Hepatocyte (in vitro differentiated cells): Measurements from ENCODE around the gene C6. TPM values are rescaled to one million over a fixed set of nuclear protein-coding genes. Genes with fewer than 3 reads are reported as not detected.
A peak's percentile ranks its signal among the peaks of the same experiment; 100 is the strongest.

Experiments used
- DNase-seq: peaks from one replicate; pipeline ENCODE4 v3.0.0-alpha.2; 2016; ENCODE audit warnings: low spot score
- H2AFZ ChIP-seq: fragments of 200-600 bp; sonication (generic); 2 replicates; pipeline ENCODE4 v1.6.0; 2016; ENCODE audit warnings: antibody characterized with exemption, mild to moderate bottlenecking
- H3K27ac ChIP-seq: fragments of 200-600 bp; sonication (generic); 2 replicates; pipeline ENCODE4 v1.5.1; 2016; ENCODE audit warnings: mild to moderate bottlenecking
- H3K27me3 ChIP-seq: fragments of 200-600 bp; sonication (generic); 2 replicates; pipeline ENCODE4 v1.6.1; 2016
- H3K36me3 ChIP-seq: fragments of 200-600 bp; sonication (generic); replicated peaks from 2 replicates; pipeline ENCODE4 v1.5.1; 2016; ENCODE audit warnings: low read depth; ENCODE audit not compliant: insufficient read depth
- H3K4me1 ChIP-seq: fragments of 200-600 bp; sonication (generic); 2 replicates; pipeline ENCODE4 v1.5.1; 2016; ENCODE audit warnings: mild to moderate bottlenecking, moderate library complexity; ENCODE audit not compliant: insufficient read depth
- H3K4me2 ChIP-seq: fragments of 200-600 bp; sonication (generic); 2 replicates; pipeline ENCODE4 v1.6.0; 2016
- H3K4me3 ChIP-seq: fragments of 200-600 bp; sonication (generic); 2 replicates; pipeline ENCODE4 v1.5.1; 2016; ENCODE audit warnings: mild to moderate bottlenecking
- H3K79me2 ChIP-seq: fragments of 200-600 bp; sonication (generic); 2 replicates; pipeline ENCODE4 v1.6.0; 2017; ENCODE audit warnings: mild to moderate bottlenecking
- H3K9me2 ChIP-seq: fragments of 200-600 bp; sonication (generic); replicated peaks from 2 replicates; pipeline ENCODE4 v1.6.0; 2017; ENCODE audit warnings: mild to moderate bottlenecking; ENCODE audit not compliant: insufficient read depth
- H3K9me3 ChIP-seq: fragments of 200-600 bp; sonication (generic); 2 replicates; pipeline ENCODE4 v1.5.1; 2016; ENCODE audit warnings: low read depth, mild to moderate bottlenecking
- H4K20me1 ChIP-seq: fragments of 200-600 bp; sonication (generic); 2 replicates; pipeline ENCODE4 v1.6.0; 2016; ENCODE audit warnings: mild to moderate bottlenecking; ENCODE audit not compliant: insufficient read depth, poor library complexity, severe bottlenecking
- EZH2 ChIP-seq: fragments of 200-600 bp; sonication (generic); IDR thresholded peaks from 2 replicates; pipeline ENCODE4 v1.6.1; 2016; ENCODE audit warnings: antibody characterized with exemption, mild to moderate bottlenecking, borderline replicate concordance
- EZH2phosphoT487 ChIP-seq: fragments of 200-600 bp; sonication (generic); IDR thresholded peaks from one replicate; pipeline ENCODE4 v1.6.1; 2018; ENCODE audit warnings: antibody characterized with exemption, mild to moderate bottlenecking, low read depth, moderate library complexity; ENCODE audit not compliant: unreplicated experiment, severe bottlenecking
- WGBS: methylation state at CpG from one replicate; pipeline ENCODE4 v1.1.6; 2016; ENCODE audit warnings: low lambda C conversion rate; ENCODE audit errors: missing lambda C conversion rate; 5-methylcytosine and 5-hydroxymethylcytosine counted together
- polyA plus RNA-seq: library from polyadenylated mRNA; unstranded; fragments of >200 nt; fragmentation: Nextera tagmentation; extraction: Ambion mirVana; gene quantifications from 2 replicates; pipeline ENCODE4 v1.2.1, GENCODE V29; 2016
- total RNA-seq: library from RNA; depleted of rRNA; stranded (reverse); fragments of >200 nt; gene quantifications from 2 replicates; pipeline ENCODE4 v1.2.3, GENCODE V29; 2014
- TF ChIP-seq, protein P1 (sequence below): fragments of 200-600 bp; sonication (generic); IDR thresholded peaks from 2 replicates; pipeline ENCODE4 v1.5.1; 2016; ENCODE audit warnings: antibody characterized with exemption, mild to moderate bottlenecking; ENCODE audit not compliant: poor library complexity

The C6 gene
- total and polyA plus RNA-seq, 2 experiments from 2014 or later = 16.2 to 37.2 TPM

DNA sequence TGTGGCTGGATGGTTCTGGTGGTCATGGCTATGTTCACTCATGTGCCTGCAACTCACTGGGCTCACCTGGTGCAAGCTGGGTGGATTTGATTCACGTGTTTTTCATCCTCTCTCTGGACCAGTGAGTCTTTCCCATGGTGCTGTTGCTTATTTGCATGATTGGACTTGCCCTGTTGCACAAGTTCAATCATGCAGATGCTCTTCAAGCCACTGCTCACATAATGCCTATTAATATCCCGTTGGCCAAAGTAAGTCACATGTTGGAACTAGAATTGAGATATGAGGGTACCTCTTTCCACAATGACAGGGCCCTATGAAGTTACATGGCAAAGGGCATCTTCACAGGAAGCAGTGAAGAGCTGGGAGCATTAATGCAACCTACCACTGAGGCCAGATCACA is 115.7 kb downstream of the C6 start:
- no peak overlapping the region for H2AFZ ChIP-seq
- H3K79me2 ChIP-seq = no peaks in the 10 kb centered on the region
- H3K4me1 ChIP-seq = no peaks in the 10 kb centered on the region
- H3K36me3 ChIP-seq = no peaks in the 10 kb centered on the region
- DNase-seq = no peak
- H3K4me3 ChIP-seq = no peak overlapping the region
- no peaks in the 10 kb centered on the region for H3K9me2 ChIP-seq
- TF ChIP-seq EZH2 = no peak
- TF ChIP-seq, protein P1, sequence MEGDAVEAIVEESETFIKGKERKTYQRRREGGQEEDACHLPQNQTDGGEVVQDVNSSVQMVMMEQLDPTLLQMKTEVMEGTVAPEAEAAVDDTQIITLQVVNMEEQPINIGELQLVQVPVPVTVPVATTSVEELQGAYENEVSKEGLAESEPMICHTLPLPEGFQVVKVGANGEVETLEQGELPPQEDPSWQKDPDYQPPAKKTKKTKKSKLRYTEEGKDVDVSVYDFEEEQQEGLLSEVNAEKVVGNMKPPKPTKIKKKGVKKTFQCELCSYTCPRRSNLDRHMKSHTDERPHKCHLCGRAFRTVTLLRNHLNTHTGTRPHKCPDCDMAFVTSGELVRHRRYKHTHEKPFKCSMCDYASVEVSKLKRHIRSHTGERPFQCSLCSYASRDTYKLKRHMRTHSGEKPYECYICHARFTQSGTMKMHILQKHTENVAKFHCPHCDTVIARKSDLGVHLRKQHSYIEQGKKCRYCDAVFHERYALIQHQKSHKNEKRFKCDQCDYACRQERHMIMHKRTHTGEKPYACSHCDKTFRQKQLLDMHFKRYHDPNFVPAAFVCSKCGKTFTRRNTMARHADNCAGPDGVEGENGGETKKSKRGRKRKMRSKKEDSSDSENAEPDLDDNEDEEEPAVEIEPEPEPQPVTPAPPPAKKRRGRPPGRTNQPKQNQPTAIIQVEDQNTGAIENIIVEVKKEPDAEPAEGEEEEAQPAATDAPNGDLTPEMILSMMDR = no peak
- TF ChIP-seq EZH2phosphoT487 = no peak
- H3K27ac ChIP-seq = no peak overlapping the region
- H4K20me1 ChIP-seq = no peaks in the 10 kb centered on the region
- H3K9me3 ChIP-seq = no peaks in the 10 kb centered on the region
- H3K27me3 ChIP-seq = no peaks in the 10 kb centered on the region
- 69% methylated on average over 2 of the region's 2 CpGs for WGBS
- H3K4me2 ChIP-seq = no peak overlapping the region

DNA sequence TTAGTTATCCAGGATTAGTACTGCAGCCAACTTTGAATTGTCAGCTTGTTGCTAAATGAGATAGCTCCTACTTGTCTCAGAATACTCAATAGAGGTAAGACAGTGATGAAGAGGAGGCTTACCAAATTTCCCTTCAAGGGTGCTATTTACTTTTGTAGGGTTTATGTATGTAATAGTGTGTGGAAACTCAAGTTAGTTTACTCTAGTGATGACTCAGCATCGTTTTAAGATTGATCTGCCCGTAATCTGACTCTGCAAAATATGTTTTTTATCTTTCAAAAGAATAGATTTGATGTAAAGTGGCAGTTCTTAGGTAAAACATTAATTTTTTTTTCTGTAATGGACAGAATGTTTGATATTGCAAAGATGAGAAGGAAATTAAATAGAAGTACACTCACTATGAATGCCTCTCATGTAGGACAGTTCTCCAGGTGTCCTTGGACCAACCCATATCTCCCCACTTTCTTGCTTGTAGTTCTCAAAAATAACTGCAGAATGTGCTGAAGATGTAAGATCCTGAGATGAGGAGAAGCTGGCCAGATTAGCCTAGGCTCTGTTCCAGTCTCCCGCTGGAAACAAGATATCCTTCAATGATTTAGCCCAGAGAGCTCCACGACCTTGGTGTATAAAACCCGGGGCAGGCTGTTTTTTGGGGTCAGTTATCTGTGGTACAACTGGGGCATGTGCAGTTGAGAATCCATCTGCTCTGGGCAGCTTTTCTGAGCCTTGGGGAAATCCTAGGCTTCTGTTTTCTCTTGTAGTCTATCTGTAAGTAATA is 117.8 kb downstream of the C6 start:
- TF ChIP-seq, protein P1 = no peak
- TF ChIP-seq EZH2 = no peak
- no peak for TF ChIP-seq EZH2phosphoT487
- WGBS = 77% methylated on average over 5 of the region's 5 CpGs

DNA sequence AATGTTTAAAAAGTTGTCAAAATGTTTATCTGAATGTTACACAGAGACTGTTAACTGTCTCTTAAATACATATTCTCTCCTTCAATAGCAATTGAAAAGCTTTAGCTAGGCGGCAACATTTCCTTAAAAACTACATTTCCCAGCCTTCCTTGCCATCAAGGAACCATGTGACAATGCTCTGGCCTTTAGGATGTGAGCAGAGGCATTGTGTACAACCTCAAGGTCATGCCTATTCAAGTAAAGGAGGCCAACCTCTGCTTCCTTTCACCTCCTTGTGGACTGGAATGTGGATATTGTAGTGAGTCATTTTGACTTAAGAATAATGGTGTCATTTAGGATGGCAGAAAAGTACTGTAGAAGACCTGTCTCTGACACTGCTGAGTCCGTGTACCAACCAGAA is 118.5 kb downstream of the C6 start:
- Histone ChIP-seq H3K79me2 (no peaks in the 10 kb centered on the region), H3K27me3 (no peaks in the 10 kb centered on the region), H3K27ac (peak overlapping the region; percentile 18), H4K20me1 (no peaks in the 10 kb centered on the region), H3K36me3 (no peaks in the 10 kb centered on the region), H3K9me2 (no peaks in the 10 kb centered on the region), H3K4me2 (no peak overlapping the region), H3K9me3 (no peaks in the 10 kb centered on the region), H2AFZ (no peak overlapping the region), H3K4me3 (no peak overlapping the region), H3K4me1 (no peaks in the 10 kb centered on the region)
- no peak for DNase-seq
- no peak for TF ChIP-seq EZH2
- TF ChIP-seq, protein P1 = no peak
- 87% methylated on average over 2 of the region's 2 CpGs for WGBS

More for the DNA sequence above, 117.8 kb downstream of the C6 start:
- no peaks in the 10 kb centered on the region for H3K36me3 ChIP-seq
- no peaks in the 10 kb centered on the region for H4K20me1 ChIP-seq
- H3K27ac ChIP-seq = peak overlapping the region; percentile 18
- no peaks in the 10 kb centered on the region for H3K4me1 ChIP-seq
- H3K9me3 ChIP-seq = no peaks in the 10 kb centered on the region
- no peak overlapping the region for H3K4me3 ChIP-seq
- no peak overlapping the region for H2AFZ ChIP-seq
- H3K4me2 ChIP-seq = no peak overlapping the region
- DNase-seq = no peak
- H3K27me3 ChIP-seq = no peaks in the 10 kb centered on the region
- H3K9me2 ChIP-seq = no peaks in the 10 kb centered on the region
- H3K79me2 ChIP-seq = no peaks in the 10 kb centered on the region
